Gastrocnemius medialis (tissue), 4 donors: ENCODE results near the gene MRAS. TPM values are rescaled to one million over a fixed set of nuclear protein-coding genes. Genes with fewer than 3 reads are reported as not detected.

Source experiments
- ATAC-seq, 2 donors: fragments of 150-250 bp; one replicate each; pipeline ENCODE4 v1.9.1; 2016
- DNase-seq, 2 donors: peaks; one replicate each; pipeline ENCODE4 v3.0.0-alpha.2; 2019
- H3K27ac ChIP-seq, 4 donors: fragments of 200-600 bp; sonication (generic); 1 replicate in 1 of 4; 2 replicates in 3 of 4; pipeline ENCODE4 v1.5.1; 2016 to 2018; ENCODE audit warnings: mild to moderate bottlenecking in 2 of 4, moderate library complexity in 1 of 4
- H3K27me3 ChIP-seq, 3 donors: fragments of 200-600 bp; sonication (generic) in 2 of 3; 1 replicate in 1 of 3; 2 replicates in 2 of 3; pipeline versions ENCODE4 v1.5.1 to v1.6.0; 2016 to 2019; ENCODE audit warnings: mild to moderate bottlenecking in 1 of 3, moderate library complexity in 1 of 3
- H3K36me3 ChIP-seq, 2 donors: fragments of 200-600 bp; sonication (generic) in 1 of 2; one replicate each; pipeline ENCODE4 v1.5.1; 2017 to 2018
- H3K4me1 ChIP-seq, 2 donors: fragments of 200-600 bp; sonication (generic) in 1 of 2; one replicate each; pipeline ENCODE4 v1.5.1; 2016 to 2017; ENCODE audit warnings: mild to moderate bottlenecking in 2 of 2
- H3K4me3 ChIP-seq, 4 donors: fragments of 200-600 bp; sonication (generic) in 3 of 4; 1 replicate in 1 of 4; 2 replicates in 3 of 4; pipeline ENCODE4 v1.5.1; 2016 to 2019; ENCODE audit warnings: mild to moderate bottlenecking in 2 of 4
- H3K9me3 ChIP-seq, 3 donors: fragments of 200-600 bp; sonication (generic) in 2 of 3; 1 replicate in 1 of 3; 2 replicates in 2 of 3; pipeline ENCODE4 v1.5.1; 2016 to 2019
- POLR2A ChIP-seq, 2 donors: fragments of 450-650 bp; IDR thresholded peaks; one replicate each; pipeline ENCODE4 v1.6.1; 2017; ENCODE audit warnings: antibody characterized with exemption in 2 of 2, mild to moderate bottlenecking in 2 of 2, moderate library complexity in 2 of 2
- in situ Hi-C, 4 donors: fragments of 200-750 bp; cut with MboI; loops; one replicate each; pipeline versions ENCODE4 v1.15.0 to v1.8.0; 2017; ENCODE audit warnings: low sequenced_read_pairs in 4 of 4
- intact Hi-C: fragments of 100-400 bp; cut with DNase I; formaldehyde crosslinking; loops from one replicate; pipeline ENCODE4 v1.15.1; 2023; ENCODE audit warnings: low total_unique reads
- total RNA-seq, 4 donors: library from RNA; depleted of rRNA; stranded (reverse); fragments of >200 nt; gene quantifications; one replicate each; pipeline versions ENCODE4 v1.1.0 to v1.2.3, GENCODE V29; 2016
- TF ChIP-seq, protein P1 (sequence below), 5 experiments: fragments of 450-650 bp in 3 of 5; fragments of 200-600 bp in 2 of 5; sonication (generic) in 2 of 5; IDR thresholded peaks in 4 of 5; conservative IDR thresholded peaks in 1 of 5; 1 replicate in 4 of 5; 2 replicates in 1 of 5; pipeline ENCODE4 v1.5.1; 2016 to 2019; ENCODE audit warnings: antibody characterized with exemption in 5 of 5, mild to moderate bottlenecking in 3 of 5, moderate library complexity in 3 of 5

MRAS gene
- total RNA-seq, 4 donors from 2014 or later, result 45.8 to 149 (median 57.7) TPM

DNA sequence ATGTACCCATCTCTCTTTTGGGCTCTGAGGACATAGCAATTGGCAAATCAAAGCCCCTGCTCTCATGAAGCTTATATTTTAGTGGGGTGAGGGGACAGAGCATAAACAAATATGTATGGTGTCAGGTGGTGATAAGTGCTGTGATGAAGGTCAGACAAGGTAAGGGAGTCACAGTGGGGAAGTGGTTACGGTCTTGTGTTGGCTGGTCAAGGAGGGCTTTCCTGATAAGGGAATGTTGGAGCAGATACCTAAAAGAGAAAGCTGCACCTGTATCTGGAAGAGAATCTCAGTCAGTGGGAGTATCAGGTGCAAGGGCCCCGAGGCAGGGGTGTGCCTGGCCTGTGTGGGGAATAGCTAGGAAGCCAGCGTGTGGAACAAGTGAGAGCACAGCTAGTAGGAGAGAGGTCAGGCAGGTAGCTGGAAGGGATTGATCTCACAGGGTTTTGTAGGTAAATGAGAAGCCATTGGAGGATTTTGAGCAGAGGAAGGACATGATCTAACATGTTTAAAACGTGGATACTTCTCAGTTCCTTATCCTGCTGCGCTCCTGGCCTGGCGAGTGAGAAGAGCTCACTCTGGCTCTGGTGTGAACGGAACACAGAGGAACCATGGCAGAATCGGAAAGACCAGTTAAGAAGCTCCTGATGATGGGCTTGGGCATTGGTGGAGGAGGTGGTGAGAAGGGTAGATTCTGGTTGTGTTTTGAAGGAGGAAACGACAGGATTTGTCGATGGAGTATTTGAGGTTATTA lies 35.5 kb downstream of the MRAS start:
- intact Hi-C loops, result loop anchor here (5.0 kb wide), 1 partner anchor 37 kb away; the partner anchor contains the start of gene MRAS
- Histone ChIP-seq H3K4me1 (peaks cover 44 to 57% of the 10 kb centered on the region in 2 donors), H3K9me3 (no peaks in the 10 kb centered on the region), H3K4me3 (no peak overlapping the region), H3K27ac (peak overlapping the region; percentile 34 to 82 (median 62)), H3K27me3 (no peaks in the 10 kb centered on the region), H3K36me3 (peaks cover 0 to 4% of the 10 kb centered on the region in 2 donors)
- in situ Hi-C loops, result no loop called here
- no peak for ATAC-seq
- no peak for DNase-seq
- no peak for TF ChIP-seq POLR2A (IDR thresholded peaks at IDR 0.05)
- TF ChIP-seq, protein P1, sequence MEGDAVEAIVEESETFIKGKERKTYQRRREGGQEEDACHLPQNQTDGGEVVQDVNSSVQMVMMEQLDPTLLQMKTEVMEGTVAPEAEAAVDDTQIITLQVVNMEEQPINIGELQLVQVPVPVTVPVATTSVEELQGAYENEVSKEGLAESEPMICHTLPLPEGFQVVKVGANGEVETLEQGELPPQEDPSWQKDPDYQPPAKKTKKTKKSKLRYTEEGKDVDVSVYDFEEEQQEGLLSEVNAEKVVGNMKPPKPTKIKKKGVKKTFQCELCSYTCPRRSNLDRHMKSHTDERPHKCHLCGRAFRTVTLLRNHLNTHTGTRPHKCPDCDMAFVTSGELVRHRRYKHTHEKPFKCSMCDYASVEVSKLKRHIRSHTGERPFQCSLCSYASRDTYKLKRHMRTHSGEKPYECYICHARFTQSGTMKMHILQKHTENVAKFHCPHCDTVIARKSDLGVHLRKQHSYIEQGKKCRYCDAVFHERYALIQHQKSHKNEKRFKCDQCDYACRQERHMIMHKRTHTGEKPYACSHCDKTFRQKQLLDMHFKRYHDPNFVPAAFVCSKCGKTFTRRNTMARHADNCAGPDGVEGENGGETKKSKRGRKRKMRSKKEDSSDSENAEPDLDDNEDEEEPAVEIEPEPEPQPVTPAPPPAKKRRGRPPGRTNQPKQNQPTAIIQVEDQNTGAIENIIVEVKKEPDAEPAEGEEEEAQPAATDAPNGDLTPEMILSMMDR (IDR thresholded peaks at IDR 0.05 in 4 of 5, conservative IDR thresholded peaks at IDR 0.05 in 1 of 5), result no peak

DNA sequence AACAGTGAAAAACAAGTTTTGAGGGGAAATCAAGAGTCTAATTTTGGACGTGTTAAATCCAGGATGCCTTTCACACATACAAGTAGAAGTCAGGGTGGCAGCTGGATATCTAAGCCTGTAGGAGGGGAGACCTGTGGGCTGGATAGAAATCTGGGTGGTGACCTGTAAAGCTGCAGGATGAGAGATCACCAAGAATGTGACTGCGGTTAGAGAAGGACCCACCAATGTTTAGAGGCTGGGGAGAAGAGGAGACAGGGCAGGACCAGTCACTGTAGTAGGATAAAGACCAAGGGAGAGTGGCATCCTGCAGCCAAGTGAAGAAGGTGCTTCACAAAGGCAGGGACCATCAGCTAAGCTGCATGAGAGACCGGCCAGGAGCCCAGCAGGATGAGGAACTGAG lies 36.2 kb downstream of the MRAS start:
- H3K4me1 ChIP-seq, result peaks cover 50 to 56% of the 10 kb centered on the region in 2 donors

DNA sequence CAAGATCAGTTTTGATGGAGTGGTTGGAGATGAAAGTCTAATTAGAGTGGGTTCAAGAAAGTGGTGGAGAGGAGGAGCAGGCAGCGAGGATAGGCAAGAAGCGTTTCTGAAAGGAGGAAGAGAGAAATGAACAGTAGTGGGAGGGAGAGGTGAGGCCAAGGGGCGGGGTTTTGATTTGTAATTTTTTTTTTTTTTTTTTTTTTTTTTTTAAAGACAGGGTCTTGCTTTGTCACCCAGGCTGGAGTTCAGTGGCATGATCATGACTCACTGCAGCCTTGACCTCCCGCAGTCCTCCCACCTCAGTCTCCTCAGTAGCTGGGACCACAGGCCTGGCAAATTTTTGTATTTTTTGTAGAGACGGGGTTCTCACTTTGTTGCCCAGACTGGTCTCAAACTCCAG lies 36.6 kb downstream of the MRAS start:
- H3K27me3 ChIP-seq, result no peaks in the 10 kb centered on the region
- TF ChIP-seq, protein P1 (IDR thresholded peaks at IDR 0.05 in 4 of 5, conservative IDR thresholded peaks at IDR 0.05 in 1 of 5), result no peak
- no peak for TF ChIP-seq POLR2A (IDR thresholded peaks at IDR 0.05)
- ATAC-seq (no peak), DNase-seq (no peak)
- peaks cover 55 to 56% of the 10 kb centered on the region in 2 donors for H3K4me1 ChIP-seq
- H3K27ac ChIP-seq, result peak overlapping the region in 2 of 4 donors; percentile 17 to 82
- H3K36me3 ChIP-seq, result peaks cover 0 to 4% of the 10 kb centered on the region in 2 donors
- intact Hi-C loops, result loop anchor here (5.0 kb wide), 1 partner anchor 38 kb away; the partner anchor contains the start of gene MRAS
- H3K9me3 ChIP-seq, result no peaks in the 10 kb centered on the region
- in situ Hi-C loops, result no loop called here
- no peak overlapping the region for H3K4me3 ChIP-seq

More for the DNA sequence above, 36.2 kb downstream of the MRAS start:
- TF ChIP-seq, protein P1 (IDR thresholded peaks at IDR 0.05 in 4 of 5, conservative IDR thresholded peaks at IDR 0.05 in 1 of 5), result no peak
- no peak for TF ChIP-seq POLR2A (IDR thresholded peaks at IDR 0.05)
- DNase-seq (no peak), ATAC-seq (no peak)
- intact Hi-C loops (loop anchor here (5.0 kb wide), 1 partner anchor 37 kb away; the partner anchor contains the start of gene MRAS), in situ Hi-C loops (no loop called here)
- no peak overlapping the region for H3K4me3 ChIP-seq
- no peaks in the 10 kb centered on the region for H3K27me3 ChIP-seq
- no peaks in the 10 kb centered on the region for H3K9me3 ChIP-seq
- H3K27ac ChIP-seq, result peak overlapping the region in 2 of 4 donors; percentile 46 to 82
- peaks cover 0 to 4% of the 10 kb centered on the region in 2 donors for H3K36me3 ChIP-seq

DNA sequence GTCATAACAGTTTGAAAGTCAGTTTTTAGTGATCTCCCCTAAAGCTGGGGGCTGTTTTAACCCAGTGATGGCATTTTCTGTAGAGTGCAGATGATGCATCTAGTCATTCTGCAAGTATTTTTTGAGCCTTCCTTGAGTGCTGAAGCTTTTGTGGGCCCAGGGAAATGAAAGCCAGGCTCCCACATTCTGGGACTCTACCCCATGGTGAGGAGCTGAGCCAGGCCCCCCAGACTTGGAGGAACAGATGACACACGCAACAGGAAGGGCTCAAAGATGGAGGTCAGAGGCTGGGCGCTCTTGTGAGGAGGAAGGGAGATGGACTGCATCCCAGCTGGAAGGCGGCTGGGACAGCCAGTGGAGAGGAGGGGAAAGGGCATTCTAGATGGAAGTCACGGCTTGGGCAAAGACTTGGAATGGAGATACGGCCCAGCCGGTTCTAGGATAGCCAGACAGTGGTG lies 40.8 kb downstream of the MRAS start:
- H3K27me3 ChIP-seq, result no peaks in the 10 kb centered on the region
- no peaks in the 10 kb centered on the region for H3K9me3 ChIP-seq
- H3K4me3 ChIP-seq, result no peak overlapping the region
- in situ Hi-C loops, result no loop called here
- ATAC-seq, result peak in 1 of 2 donors; percentile 18
- intact Hi-C loops, result no loop called here
- peaks cover 0 to 4% of the 10 kb centered on the region in 2 donors for H3K36me3 ChIP-seq
- peak overlapping the region; percentile 54 to 76 (median 63) for H3K27ac ChIP-seq
- DNase-seq, result no peak
- no peak for TF ChIP-seq POLR2A (IDR thresholded peaks at IDR 0.05)
- H3K4me1 ChIP-seq, result peaks cover 30 to 50% of the 10 kb centered on the region in 2 donors
